ENCODE measurements around the gene APOBEC3B.
"Not testable (repeated sequence)": the region's sequence is repeated elsewhere in the genome, so short reads cannot be mapped to it uniquely, and the experiment has no call there.

APOBEC3B gene

DNA sequence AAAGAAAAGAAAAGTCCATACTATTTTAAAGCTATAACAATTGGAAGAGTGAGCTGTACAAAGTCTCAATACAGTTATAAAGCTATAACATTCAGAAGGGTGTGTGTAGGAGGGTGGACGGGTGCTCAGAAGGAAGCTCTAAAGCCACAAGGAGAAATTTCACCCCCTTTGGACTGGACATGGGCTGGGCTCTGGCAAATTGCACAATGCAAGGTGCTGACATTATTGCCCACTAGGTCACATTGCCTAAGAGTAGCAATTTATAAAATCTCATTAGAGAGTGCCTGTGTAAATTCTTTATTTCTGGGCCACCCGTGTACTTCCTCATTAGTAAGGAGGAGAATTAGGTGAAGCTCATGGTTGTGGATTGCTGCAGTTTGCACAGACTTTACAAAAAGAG lies 30.4 kb upstream of the APOBEC3B start:
- DNase-seq (ENCODE audit: low read depth), result no peak

DNA sequence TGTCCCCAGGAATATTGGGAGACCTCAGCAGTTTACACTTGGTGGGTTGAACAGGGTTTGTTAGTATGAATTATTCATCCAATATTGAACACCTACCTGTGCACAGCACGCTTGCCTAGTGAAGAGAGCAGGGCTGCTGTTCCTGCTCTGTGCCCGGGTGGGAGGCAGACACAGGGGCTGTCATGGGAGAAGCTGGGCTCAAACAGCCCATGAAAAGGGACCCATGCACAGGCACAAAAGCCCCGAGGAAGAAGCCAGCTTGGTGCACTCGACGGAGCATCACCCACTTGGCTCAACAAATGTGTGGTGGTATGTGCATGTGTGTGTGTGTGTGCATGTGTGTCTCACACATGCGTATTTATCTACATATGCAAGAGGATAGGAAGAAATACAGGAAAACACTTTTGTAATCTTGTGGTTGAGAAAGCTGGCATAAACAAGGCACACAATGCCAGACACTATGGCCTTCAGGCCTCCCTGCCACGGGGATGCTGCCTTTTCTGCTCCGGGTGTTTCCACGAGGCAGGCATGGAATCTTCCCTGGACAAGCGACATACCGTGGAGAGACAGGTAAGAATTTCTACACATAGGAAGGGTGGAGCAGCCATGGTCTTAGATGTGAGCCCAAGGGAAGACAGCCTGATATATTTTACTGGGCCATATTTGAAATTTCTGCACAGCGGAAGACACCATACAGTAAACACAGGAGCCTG lies 29.7 kb upstream of the APOBEC3B start:
- no peak for DNase-seq (ENCODE audit: low read depth)

DNA sequence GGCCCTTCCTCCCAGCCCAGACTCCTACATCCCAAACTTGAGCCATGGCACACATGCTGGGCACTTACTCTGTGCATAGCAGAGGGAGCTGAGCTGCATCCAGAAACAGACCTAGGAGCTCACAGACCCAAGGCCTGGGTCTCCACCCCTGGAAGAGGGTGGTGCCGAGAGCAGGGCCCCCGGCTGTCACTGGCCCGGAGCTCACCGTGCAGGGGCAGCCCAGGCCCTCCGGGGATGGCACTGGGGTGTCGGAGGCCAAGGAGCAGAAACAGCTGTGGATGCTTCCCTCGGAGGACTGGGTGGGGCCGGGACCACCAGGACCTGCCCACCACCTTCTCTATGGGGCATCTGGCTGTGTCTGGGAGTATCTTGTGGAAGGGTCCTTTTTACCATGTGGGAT lies 29.1 kb upstream of the APOBEC3B start:
- no peak for DNase-seq (ENCODE audit: low read depth)

DNA sequence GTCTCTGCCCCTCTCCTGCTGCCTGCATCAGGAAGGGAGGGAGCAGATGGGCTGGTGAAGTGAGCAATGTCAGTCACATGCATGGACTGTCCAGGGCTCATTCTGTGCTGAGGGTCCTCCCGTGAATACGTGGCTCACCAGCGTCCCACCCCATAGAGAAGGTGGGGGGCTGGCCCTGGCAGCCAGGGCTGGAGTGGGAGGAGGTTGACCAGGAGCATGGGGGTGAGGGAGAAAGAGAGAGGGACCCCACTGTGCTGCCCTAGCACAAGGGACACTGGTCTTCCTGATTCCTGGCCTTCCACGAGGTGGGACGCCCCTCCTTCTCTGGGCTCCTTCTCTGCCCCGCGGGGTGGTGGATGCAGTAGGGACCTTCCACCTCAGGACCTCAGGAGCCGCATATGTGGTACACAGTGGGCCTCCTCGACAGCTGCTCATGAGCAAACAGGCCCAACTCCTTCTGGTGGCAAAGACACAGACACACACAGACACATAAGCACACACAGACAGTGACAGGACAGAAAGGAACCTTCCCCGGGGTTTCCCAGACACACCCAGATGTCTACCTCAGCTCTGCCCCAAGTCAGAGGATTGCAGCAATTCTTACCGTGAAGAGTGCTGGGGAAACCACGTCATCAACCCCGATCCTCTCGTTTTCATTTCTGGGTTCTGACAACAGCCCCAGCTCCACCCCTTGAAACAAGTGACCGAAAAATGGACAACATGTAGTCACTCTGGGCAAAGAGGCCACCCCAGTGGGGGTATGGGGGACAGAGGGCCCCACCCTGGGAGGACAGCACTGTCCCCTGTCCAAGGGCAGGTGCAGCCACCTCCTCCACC lies 28.4 kb upstream of the APOBEC3B start:
- DNase-seq (ENCODE audit: low read depth), result peak; percentile 9

DNA sequence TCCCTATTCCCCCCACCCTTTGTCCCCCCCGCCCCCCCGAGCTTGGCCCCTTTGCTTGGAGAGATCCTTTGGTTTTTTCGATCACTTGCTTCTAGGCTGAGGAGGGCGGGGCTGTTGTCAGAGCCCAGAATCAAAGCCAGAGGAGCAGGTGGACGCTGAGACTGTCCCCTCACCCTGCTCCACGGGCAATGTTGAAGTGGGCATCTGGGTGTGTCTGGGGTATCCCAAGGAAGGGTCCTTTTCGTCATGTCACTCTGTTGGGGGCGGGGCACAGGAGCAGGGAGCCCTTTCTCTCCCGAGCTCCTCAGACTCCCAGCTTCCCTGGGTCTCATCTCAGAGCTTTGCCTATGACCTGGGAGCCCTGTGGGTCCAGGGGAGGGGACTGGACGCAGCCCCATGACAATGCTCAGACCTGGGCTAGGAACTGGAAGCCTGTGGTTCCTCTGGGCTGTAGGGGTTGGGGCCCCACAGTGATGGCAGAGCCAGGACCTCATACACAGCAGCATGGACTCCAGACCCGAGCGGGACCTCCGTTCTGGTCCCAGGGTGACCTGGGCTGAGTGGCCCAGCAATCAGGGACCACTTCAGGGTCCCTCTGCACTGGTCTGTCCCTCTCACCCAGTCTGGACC lies 27.6 kb upstream of the APOBEC3B start:
- no peak for DNase-seq (ENCODE audit: low read depth)

DNA sequence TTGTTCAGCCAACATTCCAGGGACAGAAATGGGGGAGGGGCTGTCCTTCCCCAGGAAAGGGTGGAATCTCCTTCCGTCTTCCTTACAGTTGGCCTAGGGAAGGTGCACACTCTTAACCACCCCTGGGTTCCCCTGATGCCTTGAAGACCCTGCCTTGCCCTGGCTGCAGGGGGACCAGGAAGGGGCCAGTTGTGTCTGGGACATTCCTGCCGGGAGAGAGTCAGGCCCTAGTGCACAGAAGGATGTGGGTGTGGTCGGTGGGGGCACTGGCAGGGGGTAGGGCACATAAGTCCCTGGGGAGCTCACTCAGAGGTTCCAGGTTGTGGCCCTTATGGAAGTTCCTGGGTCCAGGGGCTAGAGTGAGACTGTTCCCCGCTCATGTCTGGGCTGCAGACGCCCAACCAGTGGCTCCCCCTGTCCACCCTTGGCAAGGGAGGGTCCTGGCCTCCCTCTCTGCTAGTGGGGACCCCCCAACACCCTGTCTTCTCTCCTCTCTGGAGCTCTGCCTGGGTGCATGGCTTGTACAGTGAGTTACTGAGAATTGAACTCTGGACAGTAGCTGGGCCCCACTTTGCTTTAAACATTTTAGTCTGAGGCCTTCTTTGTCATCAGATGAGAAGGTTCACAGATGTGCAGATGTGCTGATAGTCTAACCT lies 26.8 kb upstream of the APOBEC3B start:
- DNase-seq (ENCODE audit: low read depth), result no peak

DNA sequence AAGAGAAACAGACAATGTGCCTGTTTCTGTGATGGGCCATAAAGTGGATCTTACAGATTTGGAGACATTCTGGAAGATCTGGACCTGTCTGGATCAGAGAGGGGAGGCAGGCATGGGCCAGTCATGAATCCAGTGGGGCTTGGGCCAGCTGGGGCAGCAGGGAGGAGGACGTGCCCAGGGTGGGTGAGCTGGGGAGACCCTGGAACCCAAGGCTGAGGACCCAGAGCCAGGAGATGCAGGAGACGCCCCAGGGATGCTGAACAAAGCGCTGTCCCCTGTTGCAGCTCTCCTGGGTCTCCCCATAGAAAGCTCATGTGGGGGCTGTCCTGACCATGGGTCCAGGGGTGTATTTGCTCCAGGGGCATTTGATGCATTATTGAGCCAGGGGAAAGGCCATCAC lies 26.2 kb upstream of the APOBEC3B start:
- DNase-seq (ENCODE audit: low read depth), result no peak

DNA sequence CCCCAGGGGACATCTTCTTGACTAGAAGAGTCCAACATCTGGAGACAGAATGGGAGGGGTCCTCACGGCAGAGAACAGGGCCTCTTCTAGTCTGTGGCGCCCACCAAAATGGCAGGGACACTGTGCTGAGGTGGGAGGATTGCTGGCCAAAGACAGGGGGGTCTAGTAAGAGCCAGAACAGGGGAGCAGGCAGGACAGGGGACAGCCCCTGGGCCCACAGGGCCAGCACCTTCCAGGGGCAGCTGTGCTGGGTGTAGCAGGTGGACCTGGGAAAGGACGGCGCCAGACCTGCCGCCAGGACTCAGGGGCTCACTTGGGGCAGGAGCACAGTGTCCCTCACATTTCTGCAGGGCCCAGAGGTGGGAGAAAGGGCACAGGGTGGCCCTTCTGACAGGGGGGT lies 25.6 kb upstream of the APOBEC3B start:
- DNase-seq (ENCODE audit: low read depth), result no peak

DNA sequence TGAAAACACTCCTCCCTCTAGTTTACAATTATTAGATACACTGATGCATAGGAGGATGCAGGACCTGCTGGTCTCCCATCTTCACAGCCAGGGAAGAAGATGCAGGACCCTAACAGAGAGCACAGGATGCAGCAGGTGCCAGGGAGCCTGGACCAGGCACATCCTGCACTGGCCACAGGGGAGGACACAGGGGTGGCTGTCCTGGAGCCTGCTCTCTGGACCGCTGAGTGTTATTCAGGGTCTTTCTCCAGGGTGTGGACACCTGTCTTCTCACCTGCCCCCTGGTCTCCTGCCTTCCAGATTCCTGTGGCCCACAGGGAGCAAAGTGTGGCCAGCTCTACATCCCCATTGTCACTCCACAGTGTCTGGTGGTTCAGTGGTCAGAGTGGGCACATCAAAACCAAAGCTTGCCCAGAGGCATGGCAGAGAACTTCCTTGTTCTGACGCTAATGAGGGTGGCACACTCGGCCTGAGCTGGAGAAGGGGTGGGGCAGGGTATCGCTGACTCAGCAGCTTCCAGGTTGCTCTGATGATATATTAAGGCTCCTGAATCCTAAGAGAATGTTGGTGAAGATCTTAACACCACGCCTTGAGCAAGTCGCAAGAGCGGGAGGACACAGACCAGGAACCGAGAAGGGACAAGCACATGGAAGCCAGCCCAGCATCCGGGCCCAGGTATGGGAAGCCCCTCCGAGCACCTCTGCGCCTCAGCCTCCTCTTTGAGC lies 24.9 kb upstream of the APOBEC3B start, which contains the start of gene APOBEC3A:
APOBEC3A (plus strand) TSS at position 564 of the 725 bp plus-strand sequence; CDS start at position 647, 83 bp downstream.
- DNase-seq (ENCODE audit: low read depth), result no peak

DNA sequence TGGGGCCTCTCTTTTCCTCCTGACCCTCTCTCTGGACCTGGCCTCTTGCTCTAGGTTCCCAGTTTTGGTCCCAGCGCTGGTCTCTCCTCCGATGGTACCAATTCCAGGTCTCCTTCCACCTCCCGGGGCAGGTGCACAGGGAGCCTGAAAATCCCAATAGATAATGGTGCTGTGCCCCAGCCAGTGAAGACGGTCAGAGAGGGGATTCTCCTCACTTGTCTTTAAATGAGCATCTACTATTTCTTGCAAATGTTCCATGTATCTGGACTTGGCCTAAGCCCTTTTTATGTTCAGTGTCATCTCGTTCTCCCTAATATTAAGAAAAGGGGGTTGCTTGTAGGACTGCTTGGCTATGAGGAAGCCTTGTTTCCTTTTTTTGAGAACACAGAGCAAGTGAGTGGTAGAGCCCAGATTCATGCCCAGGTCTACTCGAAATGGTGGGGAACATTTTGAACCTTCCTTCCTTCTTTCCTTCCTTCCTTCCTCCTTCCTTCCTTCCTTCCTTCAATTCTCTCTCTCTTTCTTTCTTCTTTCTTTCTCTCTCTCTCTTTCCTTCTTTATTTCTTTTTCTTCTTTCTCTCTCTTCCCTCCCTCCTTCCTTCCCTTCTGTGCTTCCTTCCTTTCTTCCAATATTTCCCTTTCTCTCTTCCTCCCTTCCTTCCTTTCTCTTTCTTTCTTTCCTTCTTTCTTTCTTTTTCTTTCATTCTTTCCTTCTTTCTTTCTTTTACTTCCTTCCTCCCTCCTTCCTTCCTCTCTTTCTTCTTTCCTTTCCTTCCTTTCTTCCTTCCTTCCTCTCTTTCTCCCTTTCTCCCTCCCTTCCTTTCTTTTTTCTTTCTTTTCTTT lies 24.1 kb upstream of the APOBEC3B start:
- no peak for DNase-seq (ENCODE audit: low read depth)

DNA sequence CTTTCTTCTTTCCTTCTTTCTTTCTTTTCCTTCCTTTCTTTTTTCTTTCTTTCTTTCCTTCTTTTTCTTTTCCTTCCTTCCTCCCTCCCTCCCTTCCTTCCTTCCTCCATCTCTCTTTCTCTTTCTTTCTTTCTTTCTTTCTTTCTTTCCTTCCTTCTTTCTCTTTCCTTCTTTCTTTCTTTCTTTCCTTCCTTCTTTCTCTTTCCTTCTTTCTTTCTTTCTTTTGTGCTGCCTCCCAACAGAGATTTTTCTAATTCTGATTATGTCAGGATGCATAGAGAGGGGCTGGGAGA lies 23.6 kb upstream of the APOBEC3B start:
- DNase-seq (ENCODE audit: low read depth), result not testable (repeated sequence)

DNA sequence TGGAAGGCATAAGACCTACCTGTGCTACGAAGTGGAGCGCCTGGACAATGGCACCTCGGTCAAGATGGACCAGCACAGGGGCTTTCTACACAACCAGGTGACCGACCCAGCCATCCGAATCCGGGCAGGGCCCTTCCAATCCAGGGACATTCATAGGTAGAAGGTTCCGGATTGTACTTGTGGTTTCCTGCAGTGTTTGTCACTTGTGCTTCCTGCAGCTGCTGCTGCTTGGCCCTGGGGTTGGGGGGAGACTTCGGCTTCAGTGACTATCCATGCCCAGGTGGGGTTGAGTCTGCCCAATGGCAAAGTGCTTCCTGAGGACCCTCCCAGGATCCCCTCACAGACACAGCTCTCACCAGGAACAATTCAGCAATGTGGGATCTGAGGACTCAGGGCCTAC lies 22.6 kb upstream of the APOBEC3B start:
- no peak for DNase-seq (ENCODE audit: low read depth)

DNA sequence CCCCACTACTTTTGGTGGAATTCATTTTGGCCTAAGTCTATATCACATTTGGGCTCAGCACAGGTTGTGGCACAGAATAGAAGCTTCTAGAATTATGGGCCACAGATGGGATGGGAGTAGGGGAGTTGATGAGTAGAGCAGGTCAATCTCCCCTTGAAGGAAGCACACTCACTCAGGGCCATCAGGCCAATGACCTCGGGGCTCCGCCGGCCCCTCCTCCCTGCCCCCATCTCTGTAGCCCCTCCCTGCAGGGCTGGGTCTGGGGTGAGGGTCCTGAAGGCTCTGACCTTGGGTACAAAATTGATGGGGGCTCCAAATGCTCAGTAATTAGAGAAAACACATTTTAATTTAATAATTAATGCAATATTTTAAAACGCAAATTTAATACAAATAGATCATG lies 21.5 kb upstream of the APOBEC3B start:
- not testable (repeated sequence) for DNase-seq (ENCODE audit: low read depth)

DNA sequence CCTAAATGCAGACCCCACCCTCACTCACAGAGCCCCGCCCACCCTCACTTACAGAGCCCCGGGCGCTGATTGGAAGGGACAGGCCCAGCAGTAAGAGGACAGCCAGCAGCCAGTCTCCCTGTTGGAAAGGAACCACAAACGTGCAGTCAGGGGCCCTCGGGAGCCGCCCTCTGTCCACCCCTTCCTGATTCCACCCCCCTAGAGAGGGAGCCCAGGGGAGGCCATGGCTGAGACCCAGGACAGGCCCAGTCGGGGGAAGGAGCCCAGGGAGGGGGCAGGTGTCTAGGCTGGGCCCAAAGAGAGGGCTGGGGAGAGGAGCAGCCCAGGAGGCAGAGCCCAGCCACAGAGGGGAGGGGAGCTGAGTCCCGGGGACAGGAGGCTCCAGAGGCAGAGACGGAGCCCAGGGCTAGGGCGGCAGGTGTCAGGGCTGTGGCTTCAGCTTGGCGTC lies 18.8 kb upstream of the APOBEC3B start:
- not testable (repeated sequence) for DNase-seq (ENCODE audit: low read depth)

DNA sequence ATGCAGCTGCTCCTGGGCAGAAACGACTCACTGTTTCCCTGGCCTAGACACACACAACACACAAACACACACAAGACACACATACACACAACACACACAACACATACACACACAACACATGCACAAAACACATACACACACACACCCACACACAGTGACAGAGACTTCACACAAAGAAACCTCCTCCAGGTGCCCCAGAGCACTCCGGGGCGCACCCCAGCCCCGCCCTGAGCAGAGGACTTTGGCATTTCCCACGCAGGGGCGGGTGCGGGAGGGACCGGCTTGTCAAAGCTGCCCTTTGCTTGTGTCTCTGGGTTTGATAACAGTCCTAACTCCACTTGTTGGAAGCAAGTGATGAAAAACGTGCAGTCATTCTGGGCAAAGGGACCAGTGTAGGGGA lies 18.3 kb upstream of the APOBEC3B start:
- DNase-seq (ENCODE audit: low read depth), result no peak

DNA sequence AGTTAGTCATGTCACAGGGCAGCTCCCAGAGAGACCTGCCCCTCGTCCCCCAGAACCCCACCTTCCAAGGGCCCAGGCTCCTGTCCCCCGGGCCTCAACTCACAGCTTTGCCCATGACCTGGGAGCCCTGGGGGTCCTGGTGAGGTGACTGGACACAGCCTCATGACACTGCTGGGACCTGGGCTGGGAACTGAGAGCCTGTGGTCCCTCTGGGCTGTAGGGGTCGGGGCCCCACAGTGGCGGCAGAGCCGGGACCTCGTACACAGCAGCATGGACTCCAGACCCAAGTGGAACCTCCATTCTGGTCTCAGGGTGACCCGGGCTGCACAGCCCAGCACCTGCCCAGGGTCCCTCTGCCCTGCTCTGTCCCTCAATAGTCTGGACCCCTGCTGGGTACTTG lies 17.8 kb upstream of the APOBEC3B start:
- DNase-seq (ENCODE audit: low read depth), result no peak

DNA sequence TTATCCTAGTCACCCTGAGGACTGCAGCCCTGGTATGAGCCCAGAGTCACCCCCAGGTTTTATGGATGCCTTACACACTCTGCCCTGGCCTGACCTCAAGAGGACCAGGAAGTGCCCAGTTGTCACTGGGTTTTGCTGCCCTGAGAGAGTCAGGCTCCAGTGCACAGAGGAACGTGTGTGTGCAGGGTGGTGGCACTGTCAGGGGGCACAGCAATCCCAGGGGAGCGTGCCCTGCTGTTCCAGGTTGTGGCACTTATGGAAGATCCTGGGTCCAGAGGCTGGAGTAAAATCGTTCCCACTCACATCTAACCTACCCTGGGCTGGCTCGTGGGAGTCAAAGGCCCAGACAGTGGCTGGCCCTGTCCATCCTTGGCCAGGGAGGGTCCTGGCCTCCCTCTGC lies 17.2 kb upstream of the APOBEC3B start:
- no peak for DNase-seq (ENCODE audit: low read depth)

DNA sequence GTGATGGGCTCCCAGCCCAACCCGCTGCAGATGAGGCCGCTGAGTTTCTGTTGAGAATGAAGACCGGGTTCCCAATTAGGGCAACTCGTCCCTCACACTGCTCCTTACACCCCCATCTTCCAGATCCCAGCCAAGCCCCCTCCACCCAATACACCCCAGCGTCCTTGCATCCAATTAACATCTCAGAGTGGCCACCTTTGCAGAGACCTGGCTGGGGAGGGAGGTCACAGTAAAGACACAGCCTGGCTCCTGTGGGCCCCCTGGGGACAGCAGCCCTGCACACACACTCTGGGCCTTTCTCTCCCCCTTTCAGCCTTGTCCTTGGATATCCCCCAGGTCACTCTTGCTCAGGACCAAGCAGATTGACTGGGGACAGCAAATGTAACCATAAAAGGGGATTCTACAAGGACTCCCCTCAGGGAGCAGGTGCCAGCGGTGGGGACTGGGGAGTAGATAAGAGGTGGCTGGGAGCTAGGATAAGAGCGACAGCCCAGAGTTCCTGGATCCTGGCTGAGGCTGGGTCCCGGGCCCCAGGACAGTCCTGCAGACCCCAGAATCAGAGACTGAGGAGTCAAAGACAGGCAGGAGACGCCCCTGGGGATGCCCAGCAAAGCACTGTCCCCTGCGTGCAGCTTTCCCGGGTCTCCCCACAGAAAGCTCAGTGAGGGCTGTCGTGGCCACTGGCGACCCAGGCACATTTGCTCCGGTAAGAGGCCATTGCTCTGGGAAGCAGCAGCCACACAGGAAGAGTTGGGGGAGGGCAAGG lies 16.4 kb upstream of the APOBEC3B start:
- DNase-seq (ENCODE audit: low read depth), result no peak

DNA sequence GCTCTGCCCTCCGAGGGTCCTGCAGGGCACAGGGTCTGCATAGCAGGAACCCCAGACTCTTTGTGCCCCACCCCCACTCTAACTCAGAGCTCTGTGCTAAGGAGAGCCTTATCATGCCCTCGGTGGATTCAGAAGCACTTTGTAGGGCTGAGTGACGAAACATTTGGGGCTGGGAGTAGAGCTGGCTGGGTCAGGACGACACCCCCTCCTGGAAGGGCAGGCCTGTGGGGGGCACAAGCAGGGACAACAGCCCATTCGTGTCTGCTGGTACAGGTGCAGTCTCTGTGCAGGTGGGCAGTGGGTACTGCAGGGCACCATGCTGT lies 15.8 kb upstream of the APOBEC3B start:
- no peak for DNase-seq (ENCODE audit: low read depth)

DNA sequence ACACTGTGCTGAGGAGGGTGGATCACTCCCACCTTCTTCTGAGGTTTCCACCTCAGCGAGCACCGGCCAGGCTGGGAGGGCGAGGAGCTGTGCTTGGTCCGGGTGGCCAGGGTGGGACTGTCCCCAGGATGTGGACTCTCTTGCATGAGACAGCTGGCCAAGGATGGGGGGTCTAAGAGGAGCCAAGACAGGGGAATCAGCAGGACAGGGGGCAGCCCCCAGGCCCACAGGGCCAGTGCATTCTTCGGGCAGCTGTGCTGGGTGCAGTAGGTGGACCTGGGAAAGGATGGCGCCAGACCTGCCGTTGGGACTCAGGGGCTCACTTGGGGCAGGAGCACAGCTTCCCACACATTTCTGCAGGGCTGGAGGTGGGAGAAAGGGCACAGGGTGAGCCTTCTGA lies 15.2 kb upstream of the APOBEC3B start:
- no peak for DNase-seq (ENCODE audit: low read depth)
